HepG2 (cell line): Measurements from ENCODE around the gene CACNA1D. TPM values are rescaled to one million over a fixed set of nuclear protein-coding genes. Genes with fewer than 3 reads are reported as not detected.

ENCODE experiments used
- AKAP8 ChIP-seq: sonication (generic); formaldehyde crosslinking; IDR thresholded peaks from 2 replicates; pipeline ENCODE4 v1.5.1; 2020; ENCODE audit warnings: mild to moderate bottlenecking, missing genetic modification reagents
- ATF7 ChIP-seq, 2 experiments: fragments of 450-650 bp in 1 of 2; sonication (generic) in 1 of 2; formaldehyde crosslinking in 1 of 2; IDR thresholded peaks; 2 replicates each; pipeline versions ENCODE4 v1.4.0 to v1.6.1; 2016 to 2020; ENCODE audit warnings: antibody characterized with exemption in 1 of 2, mild to moderate bottlenecking in 1 of 2, missing genetic modification reagents in 1 of 2
- BRCA1 ChIP-seq: sonication (generic); formaldehyde crosslinking; IDR thresholded peaks from 2 replicates; pipeline ENCODE4 v1.4.0; 2020; ENCODE audit warnings: missing genetic modification reagents
- CAMTA2 ChIP-seq: sonication (generic); formaldehyde crosslinking; IDR thresholded peaks from 2 replicates; pipeline ENCODE4 v1.4.0; 2020; ENCODE audit warnings: mild to moderate bottlenecking, missing genetic modification reagents, borderline replicate concordance
- FOXC1 ChIP-seq: sonication (generic); formaldehyde crosslinking; IDR thresholded peaks from 2 replicates; pipeline ENCODE4 v1.8.0; 2022; ENCODE audit warnings: mild to moderate bottlenecking, missing genetic modification reagents, borderline replicate concordance
- HNRNPUL1 ChIP-seq: fragments of 200-400 bp; formaldehyde crosslinking; IDR thresholded peaks from 2 replicates; pipeline ENCODE4 v1.6.1; 2017; ENCODE audit warnings: low read depth, mild to moderate bottlenecking, low read length, moderate library complexity
- KLF16 ChIP-seq, 2 experiments: sonication (generic) in 1 of 2; formaldehyde crosslinking in 1 of 2; IDR thresholded peaks; 2 replicates each; pipeline versions ENCODE4 v1.6.1 to v1.8.0; 2016 to 2023; ENCODE audit warnings: missing genetic modification reagents in 2 of 2, missing compliant biosample characterization in 1 of 2
- MAZ ChIP-seq, 2 experiments: sonication (generic) in 1 of 2; formaldehyde crosslinking in 1 of 2; IDR thresholded peaks; 2 replicates each; pipeline versions ENCODE4 v1.5.0 to v1.6.1; 2012 to 2020; ENCODE audit warnings: low read depth in 2 of 2, mild to moderate bottlenecking in 2 of 2, borderline replicate concordance in 1 of 2, improper control_type of control experiment in 1 of 2, low read length in 1 of 2, missing genetic modification reagents in 1 of 2, moderate library complexity in 1 of 2
- NFE2L2 ChIP-seq: fragments of 150-350 bp; IDR thresholded peaks from 2 replicates; pipeline ENCODE4 v1.6.1; 2014; ENCODE audit warnings: low read length
- POGZ ChIP-seq: sonication (generic); formaldehyde crosslinking; IDR thresholded peaks from 2 replicates; pipeline ENCODE4 v1.4.0; 2020; ENCODE audit warnings: mild to moderate bottlenecking, missing genetic modification reagents
- RCOR2 ChIP-seq: IDR thresholded peaks from 2 replicates; pipeline ENCODE4 v1.6.1; 2016; ENCODE audit warnings: missing biosample characterization, missing genetic modification reagents
- SMYD3 ChIP-seq: sonication (generic); formaldehyde crosslinking; IDR thresholded peaks from 2 replicates; pipeline ENCODE4 v1.8.1; 2023; ENCODE audit warnings: mild to moderate bottlenecking, missing genetic modification reagents
- TARDBP ChIP-seq: sonication (generic); formaldehyde crosslinking; IDR thresholded peaks from 2 replicates; pipeline ENCODE4 v1.8.0; 2022; ENCODE audit warnings: mild to moderate bottlenecking, missing genetic modification reagents
- ZNF205 ChIP-seq: IDR thresholded peaks from 2 replicates; pipeline ENCODE4 v1.6.1; 2018; ENCODE audit warnings: missing biosample characterization, missing genetic modification reagents
- ZNF546 ChIP-seq: sonication (generic); formaldehyde crosslinking; conservative IDR thresholded peaks from 2 replicates; pipeline ENCODE4 v1.8.1; 2023; ENCODE audit warnings: mild to moderate bottlenecking, missing genetic modification reagents
- ZNF550 ChIP-seq: sonication (generic); formaldehyde crosslinking; IDR thresholded peaks from 2 replicates; pipeline ENCODE4 v1.4.0; 2020; ENCODE audit warnings: mild to moderate bottlenecking, missing genetic modification reagents, borderline replicate concordance
- ZNF687 ChIP-seq: sonication (generic); formaldehyde crosslinking; IDR thresholded peaks from 2 replicates; pipeline ENCODE4 v1.5.1; 2020; ENCODE audit warnings: mild to moderate bottlenecking, missing genetic modification reagents, moderate library complexity
- ZNF776 ChIP-seq: sonication (generic); formaldehyde crosslinking; IDR thresholded peaks from 2 replicates; pipeline ENCODE4 v1.4.0; 2020; ENCODE audit warnings: mild to moderate bottlenecking, missing genetic modification reagents
- ZNF878 ChIP-seq: sonication (generic); formaldehyde crosslinking; IDR thresholded peaks from 2 replicates; pipeline ENCODE4 v1.8.1; 2023; ENCODE audit warnings: mild to moderate bottlenecking, missing genetic modification reagents, moderate library complexity
- polyA plus RNA-seq, 8 experiments: library from polyadenylated mRNA; depleted of rRNA in 3 of 8; stranded (reverse) in 7 of 8; unstranded in 1 of 8; fragments of >200 nt; fragmentation: Illumina TruSeq in 4 of 8; extraction: Trizol in 4 of 8; gene quantifications; 2 replicates each; pipeline versions ENCODE4 v1.2.1 to v1.2.3, GENCODE V29; 2011 to 2016; ENCODE audit warnings: low read depth in 4 of 8, missing spikeins in 1 of 8, mixed read lengths in 1 of 8; ENCODE audit not compliant: insufficient read depth in 1 of 8
- total RNA-seq, 5 experiments: library from RNA; depleted of rRNA; stranded (reverse); fragments of >200 nt; fragmentation: Illumina TruSeq; extraction: Trizol; gene quantifications; 2 replicates each; pipeline ENCODE4 v1.2.3, GENCODE V29; 2016; ENCODE audit warnings: low read depth in 1 of 5
- TF ChIP-seq, protein P1 (sequence below): sonication (generic); formaldehyde crosslinking; IDR thresholded peaks from 2 replicates; pipeline ENCODE4 v1.8.1; 2023; ENCODE audit warnings: mild to moderate bottlenecking, moderate library complexity, missing genetic modification reagents
- TF ChIP-seq, protein P2 (sequence below): sonication (generic); formaldehyde crosslinking; IDR thresholded peaks from 2 replicates; pipeline ENCODE4 v1.4.0; 2020; ENCODE audit warnings: missing genetic modification reagents
- TF ChIP-seq, protein P3 (sequence below): sonication (generic); formaldehyde crosslinking; IDR thresholded peaks from 2 replicates; pipeline ENCODE4 v1.5.1; 2020; ENCODE audit warnings: mild to moderate bottlenecking, moderate library complexity, missing genetic modification reagents

The CACNA1D gene
- total and polyA plus RNA-seq, 2 of the 13 experiments (the other 11 are each of a cell fraction or from before 2014, with no cell fraction given) = 0.26 to 0.38 TPM

GRCh38 chr3:53818221-53819162, 324.1 kb downstream of the CACNA1D start (continued):
- TF ChIP-seq ZNF546 (CRISPR knock-in tag) = no peak
- no peak for TF ChIP-seq ZNF550 (CRISPR knock-in tag)
- TF ChIP-seq TARDBP (CRISPR knock-in tag) = peak; percentile 59; the same call in 1 of the 2 replicates
- TF ChIP-seq, protein P1, sequence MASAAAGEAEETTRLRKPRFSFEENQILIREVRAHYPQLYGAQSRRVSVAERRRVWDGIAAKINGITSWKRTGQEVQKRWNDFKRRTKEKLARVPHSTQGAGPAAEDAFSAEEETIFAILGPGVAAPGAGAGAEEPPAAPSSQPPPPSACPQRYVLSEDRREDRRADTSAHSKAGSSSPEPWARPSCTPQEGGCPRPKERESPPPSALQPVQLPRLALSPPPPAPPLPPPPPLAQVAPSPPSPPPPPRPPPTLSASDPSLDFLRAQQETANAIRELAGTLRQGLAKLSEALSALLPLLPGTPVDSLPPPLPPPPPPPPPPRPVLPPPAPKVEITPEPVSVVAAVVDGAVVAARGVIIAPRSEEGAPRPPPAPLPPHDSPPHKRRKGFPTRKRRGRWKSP (CRISPR knock-in tag) = no peak
- TF ChIP-seq, protein P2, sequence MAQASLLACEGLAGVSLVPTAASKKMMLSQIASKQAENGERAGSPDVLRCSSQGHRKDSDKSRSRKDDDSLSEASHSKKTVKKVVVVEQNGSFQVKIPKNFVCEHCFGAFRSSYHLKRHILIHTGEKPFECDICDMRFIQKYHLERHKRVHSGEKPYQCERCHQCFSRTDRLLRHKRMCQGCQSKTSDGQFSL (CRISPR knock-in tag) = no peak
- no peak for TF ChIP-seq NFE2L2
- TF ChIP-seq CAMTA2 (CRISPR knock-in tag) = no peak
- TF ChIP-seq ATF7 (IDR thresholded peaks at IDR 0.05) = no peak
- TF ChIP-seq ATF7 (CRISPR knock-in tag; IDR thresholded peaks at IDR 0.05) = no peak
- no peak; a peak in 1 of 4 replicates for TF ChIP-seq KLF16 (CRISPR knock-in tag; IDR thresholded peaks at IDR 0.05)
- 0 out of 2 replicates have a peak, but pooled peaks have one; percentile 38 for TF ChIP-seq RCOR2 (CRISPR knock-in tag)
- no peak for TF ChIP-seq ZNF878 (CRISPR knock-in tag)
- no peak for TF ChIP-seq POGZ (CRISPR knock-in tag)
- TF ChIP-seq ZNF776 (CRISPR knock-in tag) = 0 out of 2 replicates have a peak, but pooled peaks have one; percentile 7
- no peak for TF ChIP-seq MAZ (IDR thresholded peaks at IDR 0.05; ENCODE audit: borderline replicate concordance, low read depth, low read length)
- no peak for TF ChIP-seq MAZ (CRISPR knock-in tag; IDR thresholded peaks at IDR 0.05; ENCODE audit: low read depth)
- TF ChIP-seq BRCA1 (CRISPR knock-in tag) = no peak
- no peak for TF ChIP-seq ZNF205 (CRISPR knock-in tag)
- TF ChIP-seq SMYD3 (CRISPR knock-in tag) = no peak
- TF ChIP-seq, protein P3, sequence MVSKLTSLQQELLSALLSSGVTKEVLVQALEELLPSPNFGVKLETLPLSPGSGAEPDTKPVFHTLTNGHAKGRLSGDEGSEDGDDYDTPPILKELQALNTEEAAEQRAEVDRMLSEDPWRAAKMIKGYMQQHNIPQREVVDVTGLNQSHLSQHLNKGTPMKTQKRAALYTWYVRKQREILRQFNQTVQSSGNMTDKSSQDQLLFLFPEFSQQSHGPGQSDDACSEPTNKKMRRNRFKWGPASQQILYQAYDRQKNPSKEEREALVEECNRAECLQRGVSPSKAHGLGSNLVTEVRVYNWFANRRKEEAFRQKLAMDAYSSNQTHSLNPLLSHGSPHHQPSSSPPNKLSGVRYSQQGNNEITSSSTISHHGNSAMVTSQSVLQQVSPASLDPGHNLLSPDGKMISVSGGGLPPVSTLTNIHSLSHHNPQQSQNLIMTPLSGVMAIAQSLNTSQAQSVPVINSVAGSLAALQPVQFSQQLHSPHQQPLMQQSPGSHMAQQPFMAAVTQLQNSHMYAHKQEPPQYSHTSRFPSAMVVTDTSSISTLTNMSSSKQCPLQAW = no peak
- TF ChIP-seq FOXC1 (CRISPR knock-in tag) = no peak
- no peak for TF ChIP-seq AKAP8 (CRISPR knock-in tag)
- peak; percentile 84 for TF ChIP-seq ZNF687 (CRISPR knock-in tag)
- no peak for TF ChIP-seq HNRNPUL1
